Measurements from ENCODE around the gene PLEKHO1. TPM values are rescaled to one million over a fixed set of nuclear protein-coding genes. Genes with fewer than 3 reads are reported as not detected.
A peak's percentile ranks its signal among the peaks of the same experiment; 100 is the strongest.

Gene PLEKHO1
- total and polyA plus RNA-seq, 12 donors: 29.3 to 221 (median 59.7) TPM

GRCh38 chr1:150152772-150153456 lies 3.2 kb downstream of the PLEKHO1 start:
- Histone ChIP-seq H3K4me1 (peaks cover 0 to 83% (median 45%) of the 10 kb centered on the region in 9 donors), H3K9me3 (no peaks in the 10 kb centered on the region), H3K4me3 (peak overlapping the region in 3 of 10 donors; percentile 85 to 93 (median 89)), H3K36me3 (peaks cover 0 to 69% (median 28%) of the 10 kb centered on the region in 9 donors), H3K27me3 (no peaks in the 10 kb centered on the region), H3K27ac (peak overlapping the region in 8 of 10 donors; percentile 39 to 99 (median 93))
- peak in 5 of 8 donors; percentile 32 to 60 (median 40) for ATAC-seq
- intact Hi-C loops (cut with DNase I): loop anchor here in 2 of 10 donors (5.0 kb wide), 2 partner anchors 66 to 76 kb away; no protein-coding TSS in a partner anchor
- WGBS, 2 donors: 69 to 76% methylated on average over 8 of the region's 8 CpGs
- no peak for TF ChIP-seq CTCF (IDR thresholded peaks at IDR 0.05)
- no peak for DNase-seq

GRCh38 chr1:150154143-150154542 lies 4.4 kb downstream of the PLEKHO1 start:
- 23 to 27% methylated on average over 4 of the region's 4 CpGs for WGBS, 2 donors
- ATAC-seq (no peak), DNase-seq (no peak)
- intact Hi-C loops (cut with DNase I): loop anchor here in 2 of 10 donors (5.0 kb wide), 2 partner anchors 67 to 77 kb away; no protein-coding TSS in a partner anchor
- peak overlapping the region in 7 of 10 donors; percentile 22 to 99 (median 93) for H3K27ac ChIP-seq
- H3K4me3 ChIP-seq: peak overlapping the region in 2 of 10 donors; percentile 5 to 93
- H3K36me3 ChIP-seq: peaks cover 0 to 81% (median 35%) of the 10 kb centered on the region in 9 donors
- no peak for TF ChIP-seq CTCF (IDR thresholded peaks at IDR 0.05)
- no peaks in the 10 kb centered on the region for H3K9me3 ChIP-seq
- no peaks in the 10 kb centered on the region for H3K27me3 ChIP-seq
- peaks cover 0 to 82% (median 38%) of the 10 kb centered on the region in 9 donors for H3K4me1 ChIP-seq

- peak overlapping the region in 4 of 10 donors; percentile 3 to 94 (median 68) for H3K27ac ChIP-seq
- peaks cover 0 to 93% (median 35%) of the 10 kb centered on the region in 9 donors for H3K36me3 ChIP-seq
- DNase-seq (no peak), ATAC-seq (no peak)
- 90 to 91% methylated on average over 13 of the region's 13 CpGs for WGBS, 2 donors
- H3K9me3 ChIP-seq: no peaks in the 10 kb centered on the region
- no peak for TF ChIP-seq CTCF (IDR thresholded peaks at IDR 0.05)
- H3K27me3 ChIP-seq: no peaks in the 10 kb centered on the region
- intact Hi-C loops (cut with DNase I): loop anchor here in 1 of 10 donors (5.0 kb wide), 1 partner anchor 78 kb away; no protein-coding TSS in a partner anchor
- peaks cover 0 to 93% (median 35%) of the 10 kb centered on the region in 9 donors for H3K4me1 ChIP-seq
- H3K4me3 ChIP-seq: no peak overlapping the region
Measured at GRCh38 chr1:150155413-150156071, 5.8 kb downstream of the PLEKHO1 start.

GRCh38 chr1:150156868-150157603 lies 7.3 kb downstream of the PLEKHO1 start:
- Histone ChIP-seq H3K4me1 (peaks cover 3 to 98% (median 32%) of the 10 kb centered on the region in 9 donors), H3K27me3 (no peaks in the 10 kb centered on the region), H3K27ac (peak overlapping the region in 2 of 10 donors; percentile 93 to 94), H3K36me3 (peaks cover 0 to 86% (median 35%) of the 10 kb centered on the region in 9 donors), H3K4me3 (no peak overlapping the region), H3K9me3 (no peaks in the 10 kb centered on the region)
- intact Hi-C loops (cut with DNase I): loop anchor here in 1 of 10 donors (5.0 kb wide), 1 partner anchor 80 kb away; no protein-coding TSS in a partner anchor
- DNase-seq (no peak), ATAC-seq (no peak)
- 75 to 83% methylated on average over 16 of the region's 16 CpGs for WGBS, 2 donors
- no peak for TF ChIP-seq CTCF (IDR thresholded peaks at IDR 0.05)
